Osteoblast (primary cell): ENCODE data around the gene CCDC160. TPM values are rescaled to one million over a fixed set of nuclear protein-coding genes. Genes with fewer than 3 reads are reported as not detected.
A peak's percentile ranks its signal among the peaks of the same experiment; 100 is the strongest.

Source experiments
- DNase-seq: peaks from one replicate; pipeline ENCODE4 v3.0.0; 2011; ENCODE audit warnings: low spot score, mixed read lengths; ENCODE audit not compliant: insufficient read length; ENCODE audit errors: missing footprints
- H2AFZ ChIP-seq: 2 replicates; pipeline ENCODE4 v1.6.0; 2011; ENCODE audit warnings: mild to moderate bottlenecking, low read length
- H3K27ac ChIP-seq: 2 replicates; pipeline ENCODE4 v1.5.1; 2011; ENCODE audit warnings: mild to moderate bottlenecking, low read depth, low read length, moderate library complexity
- H3K27me3 ChIP-seq: 2 replicates; pipeline ENCODE4 v1.6.0; 2012; ENCODE audit warnings: mild to moderate bottlenecking, control low read depth, inconsistent platforms, low read length, moderate library complexity; ENCODE audit not compliant: insufficient read depth
- H3K36me3 ChIP-seq: 2 replicates; pipeline ENCODE4 v1.5.1; 2011; ENCODE audit warnings: mild to moderate bottlenecking, low read length, control low read depth, moderate library complexity; ENCODE audit not compliant: insufficient read depth
- H3K4me1 ChIP-seq: 2 replicates; pipeline ENCODE4 v1.5.1; 2011; ENCODE audit warnings: mild to moderate bottlenecking, low read length, control low read depth, moderate library complexity; ENCODE audit not compliant: insufficient read depth
- H3K4me2 ChIP-seq: 2 replicates; pipeline ENCODE4 v1.6.0; 2011; ENCODE audit warnings: mild to moderate bottlenecking, low read length; ENCODE audit not compliant: insufficient read depth
- H3K4me3 ChIP-seq: fragments of 200-600 bp; sonication (generic); 3 replicates; pipeline ENCODE4 v1.5.1; 2012; ENCODE audit warnings: mild to moderate bottlenecking, low read length, inconsistent platforms; ENCODE audit not compliant: insufficient read depth
- H3K79me2 ChIP-seq: 2 replicates; pipeline ENCODE4 v1.6.0; 2012; ENCODE audit warnings: mild to moderate bottlenecking, low read length, control low read depth, inconsistent platforms; ENCODE audit not compliant: insufficient read depth
- H3K9me3 ChIP-seq: 2 replicates; pipeline ENCODE4 v1.5.1; 2011; ENCODE audit warnings: low read depth, low read length, control low read depth
- H4K20me1 ChIP-seq: 2 replicates; pipeline ENCODE4 v1.6.0; 2012; ENCODE audit warnings: mild to moderate bottlenecking, low read length, control low read depth; ENCODE audit not compliant: insufficient read depth
- CTCF ChIP-seq: IDR thresholded peaks from 2 replicates; pipeline ENCODE4 v1.5.1; 2011; ENCODE audit warnings: mild to moderate bottlenecking, low read depth, low read length, moderate library complexity; ENCODE audit errors: extremely low read depth
- total RNA-seq: library from RNA; depleted of rRNA; stranded (reverse); fragments of >200 nt; gene quantifications from 2 replicates; pipeline ENCODE4 v1.2.3, GENCODE V29; 2012

The CCDC160 gene
- 0.36 and 0.59 TPM in 2 replicates for total RNA-seq

DNA sequence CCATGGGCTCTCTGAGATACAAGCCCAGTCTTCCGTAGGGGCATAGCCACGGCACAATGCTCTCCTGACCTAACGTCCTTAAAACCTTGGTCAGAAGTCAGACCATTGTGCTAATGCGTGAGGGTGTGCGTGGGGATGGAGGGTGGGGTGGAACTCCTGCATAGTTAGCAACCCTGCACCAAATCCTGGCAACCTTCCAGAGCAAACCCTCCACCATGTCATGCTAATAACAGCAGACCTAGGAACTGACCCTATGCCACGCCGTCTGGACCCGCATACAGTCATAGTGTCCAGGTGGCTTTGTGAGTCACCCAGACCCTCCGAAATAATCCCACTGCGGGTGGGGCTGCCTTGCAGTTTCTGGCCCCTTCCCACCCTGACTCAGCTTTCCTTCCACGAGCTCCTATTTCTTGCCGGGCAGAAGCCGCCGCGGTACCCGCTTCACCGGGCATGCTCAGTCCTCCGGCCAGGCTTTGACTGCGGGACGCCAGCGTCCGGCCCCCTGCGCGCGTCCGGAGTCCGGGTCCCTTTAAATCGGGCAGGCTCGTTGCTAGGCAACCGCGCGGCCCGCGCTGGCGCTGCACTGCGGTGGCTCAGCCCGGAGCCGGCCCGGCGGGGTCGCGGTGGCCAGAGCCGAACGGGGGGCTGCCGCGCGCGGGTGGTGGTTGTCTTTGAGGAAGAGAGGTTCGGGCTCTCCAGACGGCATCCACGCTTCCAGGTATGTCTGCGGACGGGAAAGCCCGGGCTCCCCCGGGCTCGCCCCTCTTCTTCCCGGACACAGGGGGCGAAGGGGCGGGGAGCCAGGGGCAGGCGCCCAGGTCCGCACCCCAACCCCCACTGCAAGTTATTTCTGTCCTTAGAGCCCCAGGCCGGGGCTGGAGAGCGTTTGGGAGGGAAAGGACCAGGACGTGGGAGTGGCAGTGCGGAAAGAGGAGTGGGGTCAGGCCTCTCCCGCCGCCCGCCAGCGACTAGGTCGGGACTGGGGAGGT lies at the start of gene CCDC160:
TSS of gene CCDC160 (plus strand) at position 557 of the 989 bp plus-strand sequence. CDS start 7,619 bp downstream, outside the sequence.
- Histone ChIP-seq H3K79me2 (no peaks in the 10 kb centered on the region), H3K36me3 (no peaks in the 10 kb centered on the region), H3K4me3 (peak within 1 kb of the TSS; percentile 48), H2AFZ (peak within 1 kb of the TSS; percentile 41), H3K4me2 (peak within 1 kb of the TSS; percentile 63), H3K9me3 (no peaks in the 10 kb centered on the region), H3K4me1 (no peaks in the 10 kb centered on the region), H3K27ac (no peak within 1 kb of the TSS), H3K27me3 (no peaks in the 10 kb centered on the region), H4K20me1 (no peaks in the 10 kb centered on the region)
- no peak for TF ChIP-seq CTCF
- no peak for DNase-seq

- Histone ChIP-seq H4K20me1 (no peaks in the 10 kb centered on the region), H3K79me2 (no peaks in the 10 kb centered on the region), H3K27me3 (no peaks in the 10 kb centered on the region), H3K4me1 (no peaks in the 10 kb centered on the region), H3K27ac (no peak overlapping the region), H3K4me3 (no peak overlapping the region), H3K9me3 (no peaks in the 10 kb centered on the region), H3K36me3 (no peaks in the 10 kb centered on the region), H3K4me2 (no peak overlapping the region), H2AFZ (no peak overlapping the region)
- no peak for DNase-seq
- TF ChIP-seq CTCF: no peak
Measured at GRCh38 chrX:134191281-134191680, 45.7 kb upstream of the CCDC160 start.

GRCh38 chrX:134194915-134195314 lies 42.1 kb upstream of the CCDC160 start:
- H3K36me3 ChIP-seq: no peaks in the 10 kb centered on the region
- H4K20me1 ChIP-seq: no peaks in the 10 kb centered on the region
- no peaks in the 10 kb centered on the region for H3K27me3 ChIP-seq
- H3K79me2 ChIP-seq: no peaks in the 10 kb centered on the region
- H3K9me3 ChIP-seq: no peaks in the 10 kb centered on the region
- no peaks in the 10 kb centered on the region for H3K4me1 ChIP-seq
- no peak overlapping the region for H2AFZ ChIP-seq
- H3K4me2 ChIP-seq: no peak overlapping the region
- no peak for TF ChIP-seq CTCF
- H3K27ac ChIP-seq: no peak overlapping the region
- H3K4me3 ChIP-seq: no peak overlapping the region
- no peak for DNase-seq

DNA sequence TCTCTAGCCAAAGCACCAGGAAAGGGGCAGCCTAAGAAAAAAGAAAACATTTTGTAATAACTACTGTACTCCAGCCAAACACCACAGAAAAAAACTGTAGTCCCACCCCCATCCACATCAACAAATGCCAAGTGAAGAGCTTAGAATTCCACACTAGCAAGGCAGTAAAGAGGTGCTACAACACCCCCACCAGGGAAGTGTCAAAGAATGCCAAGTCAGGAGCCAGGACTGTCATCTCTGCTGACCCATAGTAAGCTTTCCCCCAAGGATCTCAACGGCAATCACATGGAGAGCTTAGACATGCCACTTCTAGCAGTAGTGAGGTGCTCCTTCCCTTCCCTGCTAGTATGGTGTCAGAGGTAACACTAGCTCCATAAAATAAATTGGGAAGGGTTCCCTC lies 34.4 kb upstream of the CCDC160 start:
- no peak overlapping the region for H3K27ac ChIP-seq
- no peak for DNase-seq
- H3K4me2 ChIP-seq: no peak overlapping the region
- H3K4me3 ChIP-seq: no peak overlapping the region
- no peak overlapping the region for H2AFZ ChIP-seq
- H3K9me3 ChIP-seq: no peaks in the 10 kb centered on the region
- no peak for TF ChIP-seq CTCF
- H3K4me1 ChIP-seq: no peaks in the 10 kb centered on the region
- no peaks in the 10 kb centered on the region for H3K79me2 ChIP-seq
- H3K27me3 ChIP-seq: no peaks in the 10 kb centered on the region
- H3K36me3 ChIP-seq: no peaks in the 10 kb centered on the region
- no peaks in the 10 kb centered on the region for H4K20me1 ChIP-seq
